A204.1 (cell line): ENCODE data around the gene DCDC1.

ENCODE experiments used
- FAIRE-seq: peaks from 2 replicates; lab custom pipeline; 2012; peaks lifted over from hg19 to GRCh38; lab: Jason Lieb, UNC

DCDC1 gene

DNA sequence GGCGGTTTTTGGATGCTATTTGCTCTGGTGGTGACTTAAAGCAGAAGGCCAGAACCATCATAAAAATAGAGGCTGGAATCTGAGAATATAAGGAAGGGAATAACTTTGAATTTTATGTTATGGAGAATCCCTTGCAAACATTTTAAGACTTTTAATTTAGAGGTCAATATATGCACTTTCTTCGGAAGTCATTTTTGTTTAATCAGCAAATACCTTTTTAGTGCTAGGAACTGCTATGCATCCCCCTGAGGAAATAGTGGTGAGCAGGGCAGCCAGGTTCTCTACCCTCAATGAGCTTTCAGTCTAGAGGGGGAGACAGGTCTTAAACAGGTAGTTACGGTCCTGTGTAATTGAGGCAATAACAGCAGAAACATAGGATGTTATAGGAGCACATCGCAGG lies 516.9 kb downstream of the DCDC1 start:
- no peak for FAIRE-seq

DNA sequence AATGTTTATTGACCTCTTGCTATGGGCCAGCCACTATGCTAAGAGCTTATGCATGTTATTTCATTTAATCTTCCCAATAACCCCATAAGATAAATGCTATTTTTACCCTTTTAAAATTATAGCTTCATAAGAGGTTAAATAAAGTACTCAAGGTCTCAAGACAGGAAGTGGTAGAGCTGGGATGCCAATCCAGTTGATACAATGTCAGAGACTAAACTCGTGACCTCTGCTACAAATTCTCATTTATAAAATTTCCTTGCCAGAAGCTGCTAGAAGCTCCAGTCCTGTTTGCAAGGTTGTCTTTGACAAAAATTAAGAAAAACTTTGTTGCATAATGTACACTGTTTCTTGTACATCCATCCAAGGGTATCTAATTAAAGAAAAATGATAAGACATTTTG lies 517.4 kb downstream of the DCDC1 start:
- no peak for FAIRE-seq

DNA sequence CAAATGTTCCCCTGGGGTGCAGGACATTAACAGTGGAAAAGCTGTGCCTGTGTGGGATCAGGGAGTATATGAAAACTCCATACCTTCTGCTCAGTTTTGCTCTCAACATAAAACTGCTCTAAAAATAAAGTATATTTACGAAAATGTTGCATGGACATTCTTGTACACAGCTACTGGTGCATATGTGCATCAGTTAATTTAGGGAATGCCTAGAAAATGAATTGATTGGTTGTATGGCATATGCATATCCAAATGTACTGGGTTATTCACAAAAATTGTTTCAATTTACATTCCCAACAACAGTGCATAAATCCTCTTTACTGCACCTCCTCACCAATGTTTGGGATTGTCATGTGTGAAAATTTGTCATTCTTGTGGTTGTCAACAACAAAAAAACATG lies 532.3 kb downstream of the DCDC1 start:
- no peak for FAIRE-seq

DNA sequence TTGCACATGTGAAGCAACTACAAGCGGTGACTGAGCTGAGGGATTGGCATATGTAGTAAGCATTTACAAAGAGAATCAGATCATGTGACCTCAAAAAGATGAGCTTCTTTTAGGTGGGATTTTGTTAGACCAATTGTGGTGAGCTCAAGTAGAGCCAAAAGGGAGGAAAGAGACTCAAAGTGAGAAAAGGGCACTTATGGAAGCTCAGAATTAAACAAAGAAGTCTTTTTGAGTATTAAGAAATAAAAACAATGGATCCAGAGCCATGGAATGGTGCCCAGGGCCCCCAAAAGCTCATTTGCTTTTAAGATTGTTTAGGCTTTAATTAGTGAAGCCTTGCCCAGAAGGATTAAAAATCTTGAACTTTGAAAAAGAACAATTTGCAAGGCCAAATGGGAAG lies 536.7 kb downstream of the DCDC1 start:
- FAIRE-seq: no peak

DNA sequence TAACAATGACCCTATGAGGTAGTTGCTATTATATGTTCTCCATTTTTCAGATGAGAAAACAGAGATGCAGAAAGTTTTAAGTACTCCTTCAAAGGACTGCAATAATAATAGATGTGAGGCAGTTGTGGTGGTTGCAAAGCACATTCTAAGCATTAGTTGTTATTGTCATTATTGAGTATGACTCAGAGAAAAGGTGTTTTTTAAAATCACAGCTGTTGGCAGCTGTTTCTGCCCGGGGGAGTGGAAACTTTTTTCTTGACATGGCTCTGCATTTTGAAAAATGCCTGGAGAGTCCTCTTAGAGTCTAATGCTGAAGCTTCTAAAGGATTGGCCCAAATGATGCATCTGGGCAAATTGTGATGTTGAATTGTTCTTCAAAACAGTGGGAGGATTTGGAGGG lies 538.9 kb downstream of the DCDC1 start:
- no peak for FAIRE-seq

- FAIRE-seq: no peak
Measured at GRCh38 chr11:30826911-30827310, 542.6 kb downstream of the DCDC1 start.

- FAIRE-seq: no peak
Measured at GRCh38 chr11:30825723-30826122, 543.8 kb downstream of the DCDC1 start.

- no peak for FAIRE-seq
Measured at GRCh38 chr11:30823119-30823518, 546.4 kb downstream of the DCDC1 start.

GRCh38 chr11:30821438-30821965 lies 548.0 kb downstream of the DCDC1 start:
- FAIRE-seq: no peak

DNA sequence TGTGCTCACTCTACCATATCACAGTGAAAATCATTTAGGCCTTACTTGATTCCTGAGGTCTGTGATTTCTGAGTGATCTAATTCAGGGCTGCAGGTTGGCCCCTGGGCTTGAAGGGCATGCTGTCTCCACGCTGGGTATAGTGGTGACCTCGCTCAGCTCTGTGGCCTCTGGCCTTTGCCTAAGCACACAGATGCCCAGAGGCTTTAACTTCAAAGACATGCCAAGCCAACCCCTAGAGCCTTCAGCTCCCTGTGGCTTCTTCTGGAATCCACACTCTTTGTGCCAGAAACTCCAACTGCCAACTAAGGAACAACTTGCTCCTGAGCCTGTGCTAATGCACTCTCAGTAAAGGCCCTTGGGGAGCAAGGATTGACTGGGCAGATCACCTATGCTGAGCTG lies 550.8 kb downstream of the DCDC1 start:
- no peak for FAIRE-seq

GRCh38 chr11:30816959-30817880 lies 552.3 kb downstream of the DCDC1 start:
- FAIRE-seq: no peak

DNA sequence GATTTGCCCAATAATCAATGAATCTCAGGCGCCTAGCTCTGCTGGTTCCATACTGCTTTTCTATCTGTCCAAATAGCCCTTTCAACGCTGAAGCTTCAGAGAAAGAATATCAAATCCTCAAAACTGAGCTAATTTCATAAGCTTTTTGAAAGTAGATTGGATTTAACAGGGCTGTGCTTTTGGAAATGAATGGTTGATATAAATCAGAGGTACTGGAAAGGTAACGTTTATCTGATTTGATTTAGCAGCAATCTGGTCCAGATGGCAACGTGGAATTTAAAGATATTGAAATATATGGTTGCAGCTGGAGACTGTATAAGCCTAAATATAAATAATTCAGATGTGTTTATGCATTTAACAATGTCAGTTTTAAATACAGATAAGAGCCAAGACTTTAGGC lies 553.9 kb downstream of the DCDC1 start:
- FAIRE-seq: no peak

DNA sequence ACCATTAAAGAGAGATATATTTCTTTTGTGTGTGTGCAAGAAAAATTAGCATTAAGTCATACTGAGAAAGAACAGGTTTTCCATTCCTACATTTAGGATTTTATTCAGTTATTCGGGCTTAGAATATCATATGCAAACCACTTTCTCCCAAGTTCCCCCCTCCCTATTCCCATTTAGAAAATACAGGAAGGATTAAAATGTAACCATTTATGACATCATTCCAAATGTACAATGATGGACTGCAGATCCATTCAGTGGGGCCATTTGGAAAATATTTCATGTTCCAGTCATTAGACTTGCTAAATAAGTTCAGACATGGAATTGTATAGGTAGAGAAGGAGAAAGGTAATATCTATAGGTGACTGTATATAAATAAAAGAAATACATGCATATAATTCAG lies 554.8 kb downstream of the DCDC1 start:
- FAIRE-seq: no peak
